Osteoblast (primary cell): ENCODE results near the gene KIAA1217. TPM values are rescaled to one million over a fixed set of nuclear protein-coding genes. Genes with fewer than 3 reads are reported as not detected.

ENCODE experiments used
- DNase-seq: peaks from one replicate; pipeline ENCODE4 v3.0.0; 2011; ENCODE audit warnings: low spot score, mixed read lengths; ENCODE audit not compliant: insufficient read length; ENCODE audit errors: missing footprints
- H2AFZ ChIP-seq: 2 replicates; pipeline ENCODE4 v1.6.0; 2011; ENCODE audit warnings: mild to moderate bottlenecking, low read length
- H3K27ac ChIP-seq: 2 replicates; pipeline ENCODE4 v1.5.1; 2011; ENCODE audit warnings: mild to moderate bottlenecking, low read depth, low read length, moderate library complexity
- H3K27me3 ChIP-seq: 2 replicates; pipeline ENCODE4 v1.6.0; 2012; ENCODE audit warnings: mild to moderate bottlenecking, control low read depth, inconsistent platforms, low read length, moderate library complexity; ENCODE audit not compliant: insufficient read depth
- H3K36me3 ChIP-seq: 2 replicates; pipeline ENCODE4 v1.5.1; 2011; ENCODE audit warnings: mild to moderate bottlenecking, low read length, control low read depth, moderate library complexity; ENCODE audit not compliant: insufficient read depth
- H3K4me1 ChIP-seq: 2 replicates; pipeline ENCODE4 v1.5.1; 2011; ENCODE audit warnings: mild to moderate bottlenecking, low read length, control low read depth, moderate library complexity; ENCODE audit not compliant: insufficient read depth
- H3K4me2 ChIP-seq: 2 replicates; pipeline ENCODE4 v1.6.0; 2011; ENCODE audit warnings: mild to moderate bottlenecking, low read length; ENCODE audit not compliant: insufficient read depth
- H3K4me3 ChIP-seq: fragments of 200-600 bp; sonication (generic); 3 replicates; pipeline ENCODE4 v1.5.1; 2012; ENCODE audit warnings: mild to moderate bottlenecking, low read length, inconsistent platforms; ENCODE audit not compliant: insufficient read depth
- H3K79me2 ChIP-seq: 2 replicates; pipeline ENCODE4 v1.6.0; 2012; ENCODE audit warnings: mild to moderate bottlenecking, low read length, control low read depth, inconsistent platforms; ENCODE audit not compliant: insufficient read depth
- H3K9me3 ChIP-seq: 2 replicates; pipeline ENCODE4 v1.5.1; 2011; ENCODE audit warnings: low read depth, low read length, control low read depth
- H4K20me1 ChIP-seq: 2 replicates; pipeline ENCODE4 v1.6.0; 2012; ENCODE audit warnings: mild to moderate bottlenecking, low read length, control low read depth; ENCODE audit not compliant: insufficient read depth
- total RNA-seq: library from RNA; depleted of rRNA; stranded (reverse); fragments of >200 nt; gene quantifications from 2 replicates; pipeline ENCODE4 v1.2.3, GENCODE V29; 2012
- TF ChIP-seq, protein P1 (sequence below): IDR thresholded peaks from 2 replicates; pipeline ENCODE4 v1.5.1; 2011; ENCODE audit warnings: mild to moderate bottlenecking, low read depth, low read length, moderate library complexity; ENCODE audit errors: extremely low read depth

The KIAA1217 gene
- total RNA-seq, 1 donor: 51.0 TPM

DNA sequence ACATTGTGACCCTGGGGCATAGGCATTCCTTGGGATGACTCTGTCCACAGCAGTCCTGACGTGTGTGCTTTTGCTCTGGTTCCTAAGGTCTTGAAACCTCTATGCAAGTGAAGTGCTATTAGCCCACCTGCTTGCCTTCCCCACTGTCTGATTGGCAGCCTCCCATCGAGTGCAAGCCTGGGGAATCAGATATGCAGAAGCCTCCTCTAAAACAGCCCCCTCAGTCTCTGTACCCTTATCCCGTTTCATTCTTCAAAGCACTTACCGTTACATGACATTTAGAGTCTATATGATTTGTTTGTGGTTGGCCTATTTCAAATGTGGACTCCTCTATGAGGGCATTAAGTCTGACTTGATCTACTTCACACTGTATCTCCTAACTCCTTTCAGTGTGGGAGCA is 4.3 kb downstream of the KIAA1217 start:
- H2AFZ ChIP-seq: no peak overlapping the region
- TF ChIP-seq, protein P1, sequence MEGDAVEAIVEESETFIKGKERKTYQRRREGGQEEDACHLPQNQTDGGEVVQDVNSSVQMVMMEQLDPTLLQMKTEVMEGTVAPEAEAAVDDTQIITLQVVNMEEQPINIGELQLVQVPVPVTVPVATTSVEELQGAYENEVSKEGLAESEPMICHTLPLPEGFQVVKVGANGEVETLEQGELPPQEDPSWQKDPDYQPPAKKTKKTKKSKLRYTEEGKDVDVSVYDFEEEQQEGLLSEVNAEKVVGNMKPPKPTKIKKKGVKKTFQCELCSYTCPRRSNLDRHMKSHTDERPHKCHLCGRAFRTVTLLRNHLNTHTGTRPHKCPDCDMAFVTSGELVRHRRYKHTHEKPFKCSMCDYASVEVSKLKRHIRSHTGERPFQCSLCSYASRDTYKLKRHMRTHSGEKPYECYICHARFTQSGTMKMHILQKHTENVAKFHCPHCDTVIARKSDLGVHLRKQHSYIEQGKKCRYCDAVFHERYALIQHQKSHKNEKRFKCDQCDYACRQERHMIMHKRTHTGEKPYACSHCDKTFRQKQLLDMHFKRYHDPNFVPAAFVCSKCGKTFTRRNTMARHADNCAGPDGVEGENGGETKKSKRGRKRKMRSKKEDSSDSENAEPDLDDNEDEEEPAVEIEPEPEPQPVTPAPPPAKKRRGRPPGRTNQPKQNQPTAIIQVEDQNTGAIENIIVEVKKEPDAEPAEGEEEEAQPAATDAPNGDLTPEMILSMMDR: no peak
- no peaks in the 10 kb centered on the region for H3K27me3 ChIP-seq
- no peaks in the 10 kb centered on the region for H3K36me3 ChIP-seq
- no peaks in the 10 kb centered on the region for H3K9me3 ChIP-seq
- H3K27ac ChIP-seq: no peak overlapping the region
- H3K4me3 ChIP-seq: no peak overlapping the region
- H3K79me2 ChIP-seq: no peaks in the 10 kb centered on the region
- H3K4me1 ChIP-seq: peaks cover 14% of the 10 kb centered on the region
- H4K20me1 ChIP-seq: no peaks in the 10 kb centered on the region
- DNase-seq: no peak
- H3K4me2 ChIP-seq: no peak overlapping the region

DNA sequence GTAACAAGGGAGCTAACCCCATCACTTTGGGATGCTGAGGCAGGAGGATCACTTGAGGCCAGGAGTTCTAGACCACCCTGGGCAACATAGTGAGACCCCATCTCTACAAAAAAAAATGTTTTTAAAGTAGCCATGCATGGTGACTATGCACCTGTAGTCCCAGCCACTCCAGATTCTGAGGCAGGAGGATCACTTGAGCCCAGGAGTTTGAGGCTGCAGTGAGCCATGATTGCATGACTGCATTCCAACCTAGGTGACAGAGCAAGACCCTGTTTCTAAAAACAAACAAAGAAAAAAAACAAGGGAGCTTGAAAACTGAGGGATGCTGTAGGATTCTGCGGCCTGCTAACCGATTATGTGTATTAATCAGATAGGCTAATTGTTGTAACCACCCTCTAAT is 4.9 kb downstream of the KIAA1217 start:
- no peaks in the 10 kb centered on the region for H3K79me2 ChIP-seq
- no peak for DNase-seq
- TF ChIP-seq, protein P1: no peak
- H4K20me1 ChIP-seq: no peaks in the 10 kb centered on the region
- peaks cover 14% of the 10 kb centered on the region for H3K4me1 ChIP-seq
- no peaks in the 10 kb centered on the region for H3K27me3 ChIP-seq
- no peak overlapping the region for H3K4me2 ChIP-seq
- no peak overlapping the region for H3K27ac ChIP-seq
- H3K9me3 ChIP-seq: no peaks in the 10 kb centered on the region
- H3K4me3 ChIP-seq: no peak overlapping the region
- no peaks in the 10 kb centered on the region for H3K36me3 ChIP-seq
- H2AFZ ChIP-seq: no peak overlapping the region

DNA sequence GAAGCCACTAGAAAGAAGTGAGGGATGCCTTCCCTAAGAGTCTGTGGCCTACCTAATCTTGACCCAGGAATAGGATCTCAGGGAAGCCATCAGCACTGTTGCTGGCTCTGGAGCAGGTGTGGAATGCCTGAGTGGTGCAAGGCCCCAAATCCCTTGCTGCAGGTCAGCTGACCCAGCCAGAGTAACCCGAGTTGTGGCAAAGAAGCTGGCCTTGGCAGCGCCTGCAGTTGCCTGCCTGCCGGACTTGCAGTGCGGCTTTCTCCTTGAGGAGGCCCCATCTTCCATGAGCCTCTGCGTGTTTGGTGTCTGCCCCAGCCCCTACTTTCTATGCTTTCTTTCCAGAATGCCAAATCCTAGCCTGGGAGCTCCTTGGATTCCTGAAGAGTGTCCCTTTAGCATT is 5.8 kb downstream of the KIAA1217 start:
- Histone ChIP-seq H3K36me3 (no peaks in the 10 kb centered on the region), H3K4me3 (no peak overlapping the region), H3K27ac (no peak overlapping the region), H3K9me3 (no peaks in the 10 kb centered on the region), H3K27me3 (no peaks in the 10 kb centered on the region), H4K20me1 (no peaks in the 10 kb centered on the region), H3K4me2 (no peak overlapping the region), H3K4me1 (peaks cover 8% of the 10 kb centered on the region), H2AFZ (no peak overlapping the region), H3K79me2 (no peaks in the 10 kb centered on the region)
- TF ChIP-seq, protein P1: no peak
- DNase-seq: no peak

DNA sequence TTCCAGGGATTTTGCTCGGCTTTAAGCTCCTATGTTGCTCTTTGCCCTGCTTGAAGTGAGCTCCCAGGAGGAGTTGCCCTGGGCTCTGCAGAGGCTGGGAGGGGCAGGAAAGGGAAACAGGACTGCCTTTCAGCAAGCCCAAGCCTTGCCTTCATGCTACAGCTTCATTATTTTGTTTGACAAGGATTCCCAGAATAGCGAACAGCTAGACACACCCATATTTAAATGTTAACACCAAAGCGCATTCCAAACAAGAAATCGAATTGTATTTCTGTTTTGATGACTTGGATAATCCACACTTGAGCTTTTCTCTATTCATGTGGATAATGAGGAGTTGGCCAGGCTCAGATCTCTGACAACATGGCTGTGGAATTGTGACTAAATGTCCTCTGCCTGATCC is 6.3 kb downstream of the KIAA1217 start:
- Histone ChIP-seq H3K4me1 (peaks cover 3% of the 10 kb centered on the region), H3K9me3 (no peaks in the 10 kb centered on the region), H3K27ac (no peak overlapping the region), H3K79me2 (no peaks in the 10 kb centered on the region), H3K4me3 (no peak overlapping the region), H3K36me3 (no peaks in the 10 kb centered on the region), H3K4me2 (no peak overlapping the region), H4K20me1 (no peaks in the 10 kb centered on the region), H3K27me3 (no peaks in the 10 kb centered on the region), H2AFZ (no peak overlapping the region)
- DNase-seq: no peak
- TF ChIP-seq, protein P1: no peak
